GM19193 (cell line): Measurements from ENCODE around the gene PIRT.

Experiments used
- POLR2A ChIP-seq: IDR thresholded peaks from 4 replicates; pipeline ENCODE4 v1.6.1; 2011; ENCODE audit not compliant: insufficient read depth, insufficient read length; ENCODE audit errors: extremely low read depth

PIRT gene

GRCh38 chr17:10802496-10803284 lies 35.2 kb downstream of the PIRT start:
- TF ChIP-seq POLR2A: no peak

- TF ChIP-seq POLR2A: no peak
Measured at GRCh38 chr17:10799407-10799806, 38.5 kb downstream of the PIRT start.

GRCh38 chr17:10798910-10799309 lies 39.0 kb downstream of the PIRT start:
- TF ChIP-seq POLR2A: no peak

GRCh38 chr17:10798332-10798749 lies 39.5 kb downstream of the PIRT start:
- no peak for TF ChIP-seq POLR2A

DNA sequence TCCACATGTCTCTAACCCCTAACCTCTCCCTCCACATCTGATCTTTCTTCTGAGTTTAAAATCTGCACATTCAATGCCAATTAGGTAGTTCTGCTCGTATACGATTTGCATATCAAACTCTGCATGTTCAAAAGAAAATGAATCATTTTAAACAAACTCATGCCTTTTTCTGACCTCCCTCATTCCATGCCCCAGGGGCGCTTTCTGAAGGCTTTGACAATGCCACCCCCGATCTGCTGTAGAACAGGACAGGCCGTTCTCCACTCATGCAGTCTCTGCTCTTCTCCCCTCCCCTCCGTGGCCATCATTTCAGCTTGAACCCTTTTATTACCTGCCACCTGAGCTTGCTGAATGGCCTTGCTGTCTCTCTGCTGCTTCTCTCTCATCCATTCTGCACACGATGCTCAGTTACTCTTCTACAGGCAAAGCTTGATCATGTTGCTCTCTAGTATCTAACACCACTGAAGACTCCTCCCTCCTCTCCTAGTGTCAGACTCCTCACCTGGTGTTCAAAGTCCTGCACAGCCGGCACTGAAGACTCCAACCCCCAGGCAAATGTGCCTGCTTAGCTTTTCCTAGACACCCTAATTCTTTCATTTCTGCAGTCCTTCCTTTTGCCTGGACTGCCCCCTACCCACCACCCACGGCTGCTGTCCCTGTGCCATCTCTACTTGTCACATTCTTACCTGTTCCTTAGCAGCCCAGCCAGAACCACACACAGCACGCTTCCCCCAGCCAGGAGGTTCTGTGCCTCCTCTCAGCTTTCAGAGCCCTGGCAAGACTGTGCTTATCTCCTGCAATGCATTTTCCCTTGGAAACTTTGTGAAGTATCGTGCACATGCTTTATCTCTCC lies 40.2 kb downstream of the PIRT start:
- no peak for TF ChIP-seq POLR2A

GRCh38 chr17:10793816-10794215 lies 44.1 kb downstream of the PIRT start:
- TF ChIP-seq POLR2A: no peak

DNA sequence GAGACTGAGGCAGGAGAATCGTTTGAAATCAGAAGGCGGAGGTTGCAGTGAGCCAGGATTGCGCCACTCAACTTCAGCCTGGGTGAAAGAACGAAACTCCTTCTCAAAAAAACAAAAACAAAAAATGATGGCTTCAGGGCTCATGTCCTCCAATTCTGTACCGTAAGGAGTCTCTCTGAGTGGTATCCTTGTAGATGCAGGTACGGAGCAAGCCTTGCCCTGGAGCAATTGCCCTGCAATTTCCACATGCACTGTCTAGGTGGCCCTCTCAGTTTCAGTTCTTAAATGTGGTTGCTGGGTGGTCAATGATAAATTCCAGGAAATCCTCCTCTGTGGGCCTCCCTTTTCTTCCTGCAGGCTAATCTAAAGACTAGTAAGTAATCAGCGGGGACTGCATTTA lies 44.6 kb downstream of the PIRT start:
- TF ChIP-seq POLR2A: no peak

- no peak for TF ChIP-seq POLR2A
Measured at GRCh38 chr17:10792151-10792550, 45.7 kb downstream of the PIRT start.

GRCh38 chr17:10790491-10791401 lies 47.1 kb downstream of the PIRT start:
- TF ChIP-seq POLR2A: no peak

DNA sequence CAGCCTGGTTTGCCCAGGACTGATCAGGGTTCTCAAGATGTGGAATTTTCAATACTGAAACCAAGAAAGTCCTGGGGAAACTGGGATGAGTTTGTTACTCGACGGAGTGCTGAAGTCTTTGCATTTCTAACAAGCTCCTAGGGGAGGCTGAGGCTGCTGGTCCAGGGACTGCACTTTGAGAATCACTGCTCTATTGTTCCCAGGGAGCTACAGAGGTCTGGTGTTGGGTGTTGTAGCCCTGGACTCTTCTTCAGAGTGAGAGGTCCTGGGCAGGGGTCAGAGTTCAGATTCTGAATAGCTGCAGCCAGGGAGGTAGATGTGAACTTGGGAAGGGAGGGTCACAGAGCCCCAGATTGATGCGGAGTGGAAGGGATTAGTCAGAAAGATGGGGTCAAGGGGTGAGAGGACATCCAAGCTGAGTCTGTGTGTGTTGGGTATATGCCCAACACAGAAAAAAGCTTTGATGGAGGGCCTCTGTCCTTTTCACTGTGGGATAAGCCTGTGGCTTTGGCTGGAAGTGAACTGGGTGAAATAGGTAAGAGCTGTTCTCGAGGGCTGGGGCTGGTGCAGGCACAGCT lies 48.1 kb downstream of the PIRT start:
- TF ChIP-seq POLR2A: no peak

- no peak for TF ChIP-seq POLR2A
Measured at GRCh38 chr17:10787306-10788045, 50.4 kb downstream of the PIRT start.

DNA sequence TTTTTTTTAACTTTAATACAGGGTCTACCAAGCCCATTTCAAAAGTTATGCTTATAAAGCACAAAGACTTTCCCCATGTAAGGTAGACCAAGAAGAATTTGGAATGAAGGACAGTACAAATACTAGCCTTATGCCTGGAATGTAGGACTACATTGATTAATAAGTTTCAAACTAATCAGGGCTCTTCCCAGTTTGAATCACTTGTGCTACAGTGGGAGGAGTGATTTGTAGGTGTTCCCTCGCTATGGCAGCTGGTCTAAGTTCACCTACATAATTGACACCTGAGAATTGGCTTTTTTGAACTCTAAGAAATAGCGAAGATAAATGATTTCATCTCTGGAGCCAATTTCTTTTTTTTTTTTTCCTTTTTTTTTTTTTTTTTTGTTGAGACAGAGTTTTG lies 52.6 kb downstream of the PIRT start:
- no peak for TF ChIP-seq POLR2A

- no peak for TF ChIP-seq POLR2A
Measured at GRCh38 chr17:10779609-10780008, 58.3 kb downstream of the PIRT start.

- TF ChIP-seq POLR2A: no peak
Measured at GRCh38 chr17:10777890-10778289, 60.0 kb downstream of the PIRT start.
